GM23338 (cell line): Measurements from ENCODE around the gene HBA1. TPM values are rescaled to one million over a fixed set of nuclear protein-coding genes. Genes with fewer than 3 reads are reported as not detected.

Experiments used
- ATAC-seq: fragments of 200-7000 bp; cut with Tn5 transposase; 3 replicates; pipeline ENCODE4 v1.9.1; 2020
- DNase-seq: peaks from one replicate; pipeline ENCODE4 v3.0.0-alpha.2; 2015; ENCODE audit warnings: low spot score
- H2AFZ ChIP-seq: fragments of 200-600 bp; sonication (generic); 2 replicates; pipeline ENCODE4 v1.8.0; 2016; ENCODE audit warnings: antibody characterized with exemption, mild to moderate bottlenecking, moderate library complexity
- H3F3A ChIP-seq: fragments of 200-600 bp; sonication (generic); replicated peaks from 2 replicates; pipeline ENCODE4 v1.8.0; 2017; ENCODE audit warnings: antibody characterized with exemption, mixed run types, low read depth
- H3K27ac ChIP-seq: fragments of 200-600 bp; sonication (generic); 2 replicates; pipeline ENCODE4 v1.6.1; 2016; ENCODE audit warnings: low read depth
- H3K27me3 ChIP-seq: fragments of 200-600 bp; sonication (generic); 2 replicates; pipeline ENCODE4 v1.8.0; 2016; ENCODE audit warnings: mild to moderate bottlenecking, mixed run types, moderate library complexity; ENCODE audit not compliant: insufficient read depth
- H3K36me3 ChIP-seq: fragments of 200-600 bp; sonication (generic); 2 replicates; pipeline ENCODE4 v1.8.0; 2016; ENCODE audit warnings: mild to moderate bottlenecking; ENCODE audit not compliant: insufficient read depth
- H3K4me1 ChIP-seq: fragments of 200-600 bp; sonication (generic); 2 replicates; pipeline ENCODE4 v1.8.0; 2016; ENCODE audit warnings: mild to moderate bottlenecking, moderate library complexity; ENCODE audit not compliant: insufficient read depth
- H3K4me2 ChIP-seq: fragments of 200-600 bp; sonication (generic); 2 replicates; pipeline ENCODE4 v1.7.1; 2017; ENCODE audit warnings: mixed run types
- H3K4me3 ChIP-seq: fragments of 200-600 bp; sonication (generic); 2 replicates; pipeline ENCODE4 v1.6.1; 2016; ENCODE audit warnings: mixed run types
- H3K79me2 ChIP-seq: fragments of 200-600 bp; sonication (generic); replicated peaks from 2 replicates; pipeline ENCODE4 v1.8.0; 2017; ENCODE audit warnings: mild to moderate bottlenecking; ENCODE audit not compliant: insufficient read depth
- H3K9me2 ChIP-seq: fragments of 200-600 bp; sonication (generic); 2 replicates; pipeline ENCODE4 v1.8.0; 2017; ENCODE audit not compliant: insufficient read depth
- H4K20me1 ChIP-seq: fragments of 200-600 bp; sonication (generic); replicated peaks from 2 replicates; pipeline ENCODE4 v1.8.0; 2017; ENCODE audit warnings: mild to moderate bottlenecking; ENCODE audit not compliant: insufficient read depth
- H3K27ac Mint-ChIP-seq: 2 replicates; pipeline ENCODE4 v1.8.0; 2020; ENCODE audit warnings: inconsistent platforms, mild to moderate bottlenecking, moderate library complexity, mixed read lengths
- H3K27me3 Mint-ChIP-seq: 3 replicates; pipeline ENCODE4 v1.8.0; 2022; ENCODE audit warnings: low read depth, mild to moderate bottlenecking, moderate library complexity, mixed read lengths, inconsistent platforms; ENCODE audit not compliant: insufficient read depth, poor library complexity
- H3K36me3 Mint-ChIP-seq: 3 replicates; pipeline ENCODE4 v1.8.0; 2021; ENCODE audit warnings: low read depth, mild to moderate bottlenecking, inconsistent platforms, moderate library complexity, mixed read lengths
- H3K4me1 Mint-ChIP-seq: 3 replicates; pipeline ENCODE4 v1.8.0; 2020; ENCODE audit warnings: mild to moderate bottlenecking, inconsistent platforms, mixed read lengths
- H3K4me3 Mint-ChIP-seq: 3 replicates; pipeline ENCODE4 v1.8.0; 2021; ENCODE audit warnings: moderate library complexity, mild to moderate bottlenecking, inconsistent platforms, mixed read lengths
- H3K9me3 Mint-ChIP-seq: 3 replicates; pipeline ENCODE4 v1.8.0; 2020; ENCODE audit warnings: moderate library complexity, mild to moderate bottlenecking, inconsistent platforms, mixed read lengths
- POLR2AphosphoS5 ChIP-seq: IDR thresholded peaks from 2 replicates; pipeline ENCODE4 v1.6.1; 2016; ENCODE audit warnings: antibody characterized with exemption, low read depth
- REST ChIP-seq: IDR thresholded peaks from one replicate; pipeline ENCODE4 v1.6.1; 2018; ENCODE audit warnings: antibody characterized with exemption; ENCODE audit not compliant: unreplicated experiment
- STAT1 ChIP-seq: IDR thresholded peaks from one replicate; pipeline ENCODE4 v1.6.1; 2016; ENCODE audit warnings: antibody characterized with exemption; ENCODE audit not compliant: unreplicated experiment
- ZNF331 ChIP-seq: fragments of 250-450 bp; sonication (Bioruptor Pico); IDR thresholded peaks from 2 replicates; pipeline ENCODE4 v1.5.0; 2020; ENCODE audit warnings: low read depth, mild to moderate bottlenecking, moderate library complexity
- polyA plus RNA-seq: library from polyadenylated mRNA; unstranded; fragments of >200 nt; fragmentation: Nextera tagmentation; extraction: Ambion mirVana; gene quantifications from 2 replicates; pipeline ENCODE4 v1.2.1, GENCODE V29; 2016
- total RNA-seq: library from RNA; depleted of rRNA; stranded (reverse); fragments of >200 nt; shearing (Covaris generic); gene quantifications from 2 replicates; pipeline ENCODE4 v1.2.3, GENCODE V29; 2014
- TF ChIP-seq, protein P1 (sequence below): fragments of 250-450 bp; sonication (Bioruptor Pico); IDR thresholded peaks from 2 replicates; pipeline ENCODE4 v1.5.0; 2020; ENCODE audit warnings: mild to moderate bottlenecking, moderate library complexity
- TF ChIP-seq, protein P2 (sequence below), 2 experiments: fragments of 200-600 bp in 1 of 2; sonication (generic) in 1 of 2; conservative IDR thresholded peaks; 2 replicates each; pipeline versions ENCODE4 v1.5.1 to v1.6.1; 2016 to 2017; ENCODE audit warnings: antibody characterized with exemption in 2 of 2, low read depth in 2 of 2, mild to moderate bottlenecking in 2 of 2, moderate library complexity in 1 of 2

Gene HBA1
- total and polyA plus RNA-seq, 2 experiments from 2014 or later = 6.7 TPM; not detected in 1

DNA sequence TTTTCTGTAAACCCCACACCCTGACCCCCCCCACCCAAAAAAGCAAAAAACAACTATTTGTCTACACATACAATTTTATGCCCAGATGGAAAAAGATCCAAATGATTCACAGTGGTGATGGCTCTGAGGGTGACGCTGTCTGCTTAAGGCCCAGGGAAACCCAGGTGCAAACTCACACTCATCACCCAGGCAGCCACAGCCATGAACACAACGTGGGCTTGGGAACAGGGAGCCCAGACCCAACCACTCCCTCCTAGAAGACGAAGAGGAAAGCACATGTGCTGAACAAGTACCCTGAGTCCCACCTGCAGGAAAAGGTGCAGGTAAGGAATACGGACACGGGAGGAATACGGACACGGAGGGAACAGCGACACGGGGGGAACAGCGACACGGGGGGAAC, 9.2 kb downstream of the HBA1 start:
- Mint-ChIP-seq H3K4me3 (no peak overlapping the region; the same call in 2 of the 3 replicates), H3K27ac (no peak overlapping the region), H3K4me1 (no peaks in the 10 kb centered on the region; the same call in 1 of the 3 replicates), H3K9me3 (no peaks in the 10 kb centered on the region), H3K27me3 (peaks cover 15% of the 10 kb centered on the region), H3K36me3 (peaks cover 45% of the 10 kb centered on the region)
- no peak for ATAC-seq
- H3K4me3 ChIP-seq = no peak overlapping the region
- TF ChIP-seq, protein P1, sequence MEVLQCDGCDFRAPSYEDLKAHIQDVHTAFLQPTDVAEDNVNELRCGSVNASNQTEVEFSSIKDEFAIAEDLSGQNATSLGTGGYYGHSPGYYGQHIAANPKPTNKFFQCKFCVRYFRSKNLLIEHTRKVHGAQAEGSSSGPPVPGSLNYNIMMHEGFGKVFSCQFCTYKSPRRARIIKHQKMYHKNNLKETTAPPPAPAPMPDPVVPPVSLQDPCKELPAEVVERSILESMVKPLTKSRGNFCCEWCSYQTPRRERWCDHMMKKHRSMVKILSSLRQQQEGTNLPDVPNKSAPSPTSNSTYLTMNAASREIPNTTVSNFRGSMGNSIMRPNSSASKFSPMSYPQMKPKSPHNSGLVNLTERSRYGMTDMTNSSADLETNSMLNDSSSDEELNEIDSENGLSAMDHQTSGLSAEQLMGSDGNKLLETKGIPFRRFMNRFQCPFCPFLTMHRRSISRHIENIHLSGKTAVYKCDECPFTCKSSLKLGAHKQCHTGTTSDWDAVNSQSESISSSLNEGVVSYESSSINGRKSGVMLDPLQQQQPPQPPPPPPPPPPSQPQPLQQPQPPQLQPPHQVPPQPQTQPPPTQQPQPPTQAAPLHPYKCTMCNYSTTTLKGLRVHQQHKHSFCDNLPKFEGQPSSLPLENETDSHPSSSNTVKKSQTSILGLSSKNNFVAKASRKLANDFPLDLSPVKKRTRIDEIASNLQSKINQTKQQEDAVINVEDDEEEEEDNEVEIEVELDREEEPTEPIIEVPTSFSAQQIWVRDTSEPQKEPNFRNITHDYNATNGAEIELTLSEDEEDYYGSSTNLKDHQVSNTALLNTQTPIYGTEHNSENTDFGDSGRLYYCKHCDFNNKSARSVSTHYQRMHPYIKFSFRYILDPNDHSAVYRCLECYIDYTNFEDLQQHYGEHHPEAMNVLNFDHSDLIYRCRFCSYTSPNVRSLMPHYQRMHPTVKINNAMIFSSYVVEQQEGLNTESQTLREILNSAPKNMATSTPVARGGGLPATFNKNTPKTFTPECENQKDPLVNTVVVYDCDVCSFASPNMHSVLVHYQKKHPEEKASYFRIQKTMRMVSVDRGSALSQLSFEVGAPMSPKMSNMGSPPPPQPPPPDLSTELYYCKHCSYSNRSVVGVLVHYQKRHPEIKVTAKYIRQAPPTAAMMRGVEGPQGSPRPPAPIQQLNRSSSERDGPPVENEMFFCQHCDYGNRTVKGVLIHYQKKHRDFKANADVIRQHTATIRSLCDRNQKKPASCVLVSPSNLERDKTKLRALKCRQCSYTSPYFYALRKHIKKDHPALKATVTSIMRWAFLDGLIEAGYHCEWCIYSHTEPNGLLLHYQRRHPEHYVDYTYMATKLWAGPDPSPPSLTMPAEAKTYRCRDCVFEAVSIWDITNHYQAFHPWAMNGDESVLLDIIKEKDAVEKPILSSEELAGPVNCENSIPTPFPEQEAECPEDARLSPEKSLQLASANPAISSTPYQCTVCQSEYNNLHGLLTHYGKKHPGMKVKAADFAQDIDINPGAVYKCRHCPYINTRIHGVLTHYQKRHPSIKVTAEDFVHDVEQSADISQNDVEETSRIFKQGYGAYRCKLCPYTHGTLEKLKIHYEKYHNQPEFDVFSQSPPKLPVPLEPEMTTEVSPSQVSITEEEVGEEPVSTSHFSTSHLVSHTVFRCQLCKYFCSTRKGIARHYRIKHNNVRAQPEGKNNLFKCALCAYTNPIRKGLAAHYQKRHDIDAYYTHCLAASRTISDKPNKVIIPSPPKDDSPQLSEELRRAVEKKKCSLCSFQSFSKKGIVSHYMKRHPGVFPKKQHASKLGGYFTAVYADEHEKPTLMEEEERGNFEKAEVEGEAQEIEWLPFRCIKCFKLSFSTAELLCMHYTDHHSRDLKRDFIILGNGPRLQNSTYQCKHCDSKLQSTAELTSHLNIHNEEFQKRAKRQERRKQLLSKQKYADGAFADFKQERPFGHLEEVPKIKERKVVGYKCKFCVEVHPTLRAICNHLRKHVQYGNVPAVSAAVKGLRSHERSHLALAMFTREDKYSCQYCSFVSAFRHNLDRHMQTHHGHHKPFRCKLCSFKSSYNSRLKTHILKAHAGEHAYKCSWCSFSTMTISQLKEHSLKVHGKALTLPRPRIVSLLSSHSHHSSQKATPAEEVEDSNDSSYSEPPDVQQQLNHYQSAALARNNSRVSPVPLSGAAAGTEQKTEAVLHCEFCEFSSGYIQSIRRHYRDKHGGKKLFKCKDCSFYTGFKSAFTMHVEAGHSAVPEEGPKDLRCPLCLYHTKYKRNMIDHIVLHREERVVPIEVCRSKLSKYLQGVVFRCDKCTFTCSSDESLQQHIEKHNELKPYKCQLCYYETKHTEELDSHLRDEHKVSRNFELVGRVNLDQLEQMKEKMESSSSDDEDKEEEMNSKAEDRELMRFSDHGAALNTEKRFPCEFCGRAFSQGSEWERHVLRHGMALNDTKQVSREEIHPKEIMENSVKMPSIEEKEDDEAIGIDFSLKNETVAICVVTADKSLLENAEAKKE (CRISPR knock-in tag) = no peak
- TF ChIP-seq POLR2AphosphoS5 = no peak
- TF ChIP-seq, protein P2, sequence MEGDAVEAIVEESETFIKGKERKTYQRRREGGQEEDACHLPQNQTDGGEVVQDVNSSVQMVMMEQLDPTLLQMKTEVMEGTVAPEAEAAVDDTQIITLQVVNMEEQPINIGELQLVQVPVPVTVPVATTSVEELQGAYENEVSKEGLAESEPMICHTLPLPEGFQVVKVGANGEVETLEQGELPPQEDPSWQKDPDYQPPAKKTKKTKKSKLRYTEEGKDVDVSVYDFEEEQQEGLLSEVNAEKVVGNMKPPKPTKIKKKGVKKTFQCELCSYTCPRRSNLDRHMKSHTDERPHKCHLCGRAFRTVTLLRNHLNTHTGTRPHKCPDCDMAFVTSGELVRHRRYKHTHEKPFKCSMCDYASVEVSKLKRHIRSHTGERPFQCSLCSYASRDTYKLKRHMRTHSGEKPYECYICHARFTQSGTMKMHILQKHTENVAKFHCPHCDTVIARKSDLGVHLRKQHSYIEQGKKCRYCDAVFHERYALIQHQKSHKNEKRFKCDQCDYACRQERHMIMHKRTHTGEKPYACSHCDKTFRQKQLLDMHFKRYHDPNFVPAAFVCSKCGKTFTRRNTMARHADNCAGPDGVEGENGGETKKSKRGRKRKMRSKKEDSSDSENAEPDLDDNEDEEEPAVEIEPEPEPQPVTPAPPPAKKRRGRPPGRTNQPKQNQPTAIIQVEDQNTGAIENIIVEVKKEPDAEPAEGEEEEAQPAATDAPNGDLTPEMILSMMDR (conservative IDR thresholded peaks at IDR 0.05; ENCODE audit: low read depth in 2 of 2) = no peak
- TF ChIP-seq REST = no peak
- no peak for TF ChIP-seq ZNF331 (CRISPR knock-in tag)
- no peak for TF ChIP-seq STAT1
- DNase-seq = no peak
- no peak overlapping the region for H2AFZ ChIP-seq
- H3K4me1 ChIP-seq = no peaks in the 10 kb centered on the region
- no peak overlapping the region for H3K27ac ChIP-seq
- H3K9me2 ChIP-seq = no peaks in the 10 kb centered on the region
- no peak overlapping the region for H3K4me2 ChIP-seq
- peaks cover 38% of the 10 kb centered on the region; the same call in 1 of the 2 replicates for H3F3A ChIP-seq
- H3K36me3 ChIP-seq = peaks cover 28% of the 10 kb centered on the region
- no peaks in the 10 kb centered on the region for H3K79me2 ChIP-seq
- no peaks in the 10 kb centered on the region; the same call in none of the 2 replicates for H4K20me1 ChIP-seq
- H3K27me3 ChIP-seq = peaks cover 6% of the 10 kb centered on the region
